HTR-8/SVneo (cell line): ENCODE measurements around the gene MYO3B.

Experiments
- DNase-seq: peaks from one replicate; pipeline ENCODE4 v3.0.0; 2011; ENCODE audit warnings: low spot score, mixed read lengths; ENCODE audit not compliant: insufficient read length
- FAIRE-seq: peaks from 2 replicates; lab custom pipeline; 2011; peaks lifted over from hg19 to GRCh38; lab: Jason Lieb, UNC

Gene MYO3B

DNA sequence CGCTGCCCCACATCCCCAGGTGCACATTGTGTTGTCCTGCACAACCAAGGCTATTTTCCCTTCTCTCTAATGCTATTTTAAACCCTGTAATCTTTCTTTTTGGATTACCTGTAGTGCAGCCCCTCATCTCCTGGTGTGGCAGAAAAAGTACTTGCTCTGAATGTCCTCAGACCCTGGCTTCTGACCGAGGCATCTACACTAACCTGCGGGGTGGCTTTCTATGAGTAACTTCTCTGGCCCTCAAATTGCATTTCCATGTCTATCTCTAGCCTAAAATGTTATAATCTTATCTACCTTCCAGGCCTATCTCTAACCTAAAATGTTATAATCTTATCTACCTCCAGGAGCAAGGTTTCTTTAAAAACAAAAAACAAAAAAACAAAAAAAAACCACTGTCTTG is 519.0 kb downstream of the MYO3B start:
- FAIRE-seq: no peak

DNA sequence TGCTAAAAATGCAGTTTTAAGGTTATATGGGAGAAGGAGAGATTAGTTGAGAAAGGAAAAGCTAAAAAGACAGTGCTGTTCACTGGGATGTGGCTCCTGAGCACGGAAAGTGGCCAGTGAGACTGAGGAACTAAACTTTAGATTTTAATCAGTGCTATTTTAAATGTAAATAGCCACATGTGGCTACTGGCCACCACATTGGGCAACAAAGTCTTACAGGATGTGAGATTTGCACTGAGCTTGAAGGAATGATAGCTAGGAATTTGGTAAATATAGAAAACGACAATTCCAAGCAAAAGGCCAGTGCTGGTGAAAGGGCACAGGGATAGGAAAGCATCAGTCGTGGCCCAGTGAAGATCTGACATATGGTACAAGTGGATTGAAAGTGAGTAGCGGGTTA is 523.1 kb downstream of the MYO3B start:
- DNase-seq (no peak), FAIRE-seq (no peak)

More for the DNA sequence above, 519.0 kb downstream of the MYO3B start:
- DNase-seq: no peak

DNA sequence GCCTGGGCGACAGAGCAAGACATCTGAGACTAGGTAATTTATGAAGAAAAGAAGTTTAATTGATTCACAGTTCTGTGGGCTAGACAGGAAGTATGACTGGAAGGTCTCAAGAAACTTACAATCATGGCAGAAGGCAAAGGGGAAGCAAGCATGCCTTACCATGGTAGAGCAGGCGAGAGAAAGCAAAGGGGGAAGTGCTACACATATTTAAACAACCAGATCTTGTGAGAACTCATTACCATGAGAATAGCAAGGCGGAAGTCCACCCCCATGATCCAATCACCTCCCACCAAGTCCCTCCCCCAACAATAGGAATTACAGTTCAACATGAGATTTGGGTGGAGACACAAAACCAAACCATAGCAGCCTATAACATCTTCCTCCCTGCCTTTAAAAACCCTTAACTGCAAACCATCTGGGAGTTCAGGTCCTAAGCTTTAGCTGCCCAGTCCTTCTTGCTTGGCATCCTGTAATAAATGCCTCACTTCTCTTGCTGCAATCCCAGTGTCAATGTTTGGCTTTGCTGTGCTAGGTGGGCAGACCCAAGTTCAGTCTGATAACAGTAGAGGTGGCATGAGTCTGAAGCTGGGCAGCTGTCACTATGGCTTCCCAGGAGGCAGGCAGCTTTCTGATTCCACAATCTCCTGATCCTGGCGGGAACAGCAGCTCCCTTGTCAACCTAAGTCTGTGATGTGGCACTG is 526.0 kb downstream of the MYO3B start:
- DNase-seq: no peak
- no peak for FAIRE-seq
